Hepatocyte (in vitro differentiated cells): Measurements from ENCODE around the gene RIN3. TPM values are rescaled to one million over a fixed set of nuclear protein-coding genes. Genes with fewer than 3 reads are reported as not detected.

Source experiments
- DNase-seq: peaks from one replicate; pipeline ENCODE4 v3.0.0-alpha.2; 2016; ENCODE audit warnings: low spot score
- H2AFZ ChIP-seq: fragments of 200-600 bp; sonication (generic); 2 replicates; pipeline ENCODE4 v1.6.0; 2016; ENCODE audit warnings: antibody characterized with exemption, mild to moderate bottlenecking
- H3K27ac ChIP-seq: fragments of 200-600 bp; sonication (generic); 2 replicates; pipeline ENCODE4 v1.5.1; 2016; ENCODE audit warnings: mild to moderate bottlenecking
- H3K27me3 ChIP-seq: fragments of 200-600 bp; sonication (generic); 2 replicates; pipeline ENCODE4 v1.6.1; 2016
- H3K36me3 ChIP-seq: fragments of 200-600 bp; sonication (generic); replicated peaks from 2 replicates; pipeline ENCODE4 v1.5.1; 2016; ENCODE audit warnings: low read depth; ENCODE audit not compliant: insufficient read depth
- H3K4me1 ChIP-seq: fragments of 200-600 bp; sonication (generic); 2 replicates; pipeline ENCODE4 v1.5.1; 2016; ENCODE audit warnings: mild to moderate bottlenecking, moderate library complexity; ENCODE audit not compliant: insufficient read depth
- H3K4me2 ChIP-seq: fragments of 200-600 bp; sonication (generic); 2 replicates; pipeline ENCODE4 v1.6.0; 2016
- H3K4me3 ChIP-seq: fragments of 200-600 bp; sonication (generic); 2 replicates; pipeline ENCODE4 v1.5.1; 2016; ENCODE audit warnings: mild to moderate bottlenecking
- H3K79me2 ChIP-seq: fragments of 200-600 bp; sonication (generic); 2 replicates; pipeline ENCODE4 v1.6.0; 2017; ENCODE audit warnings: mild to moderate bottlenecking
- H3K9me2 ChIP-seq: fragments of 200-600 bp; sonication (generic); replicated peaks from 2 replicates; pipeline ENCODE4 v1.6.0; 2017; ENCODE audit warnings: mild to moderate bottlenecking; ENCODE audit not compliant: insufficient read depth
- H3K9me3 ChIP-seq: fragments of 200-600 bp; sonication (generic); 2 replicates; pipeline ENCODE4 v1.5.1; 2016; ENCODE audit warnings: low read depth, mild to moderate bottlenecking
- H4K20me1 ChIP-seq: fragments of 200-600 bp; sonication (generic); 2 replicates; pipeline ENCODE4 v1.6.0; 2016; ENCODE audit warnings: mild to moderate bottlenecking; ENCODE audit not compliant: insufficient read depth, poor library complexity, severe bottlenecking
- CTCF ChIP-seq: fragments of 200-600 bp; sonication (generic); IDR thresholded peaks from 2 replicates; pipeline ENCODE4 v1.5.1; 2016; ENCODE audit warnings: antibody characterized with exemption, mild to moderate bottlenecking; ENCODE audit not compliant: poor library complexity
- EZH2 ChIP-seq: fragments of 200-600 bp; sonication (generic); IDR thresholded peaks from 2 replicates; pipeline ENCODE4 v1.6.1; 2016; ENCODE audit warnings: antibody characterized with exemption, mild to moderate bottlenecking, borderline replicate concordance
- EZH2phosphoT487 ChIP-seq: fragments of 200-600 bp; sonication (generic); IDR thresholded peaks from one replicate; pipeline ENCODE4 v1.6.1; 2018; ENCODE audit warnings: antibody characterized with exemption, mild to moderate bottlenecking, low read depth, moderate library complexity; ENCODE audit not compliant: unreplicated experiment, severe bottlenecking
- WGBS: methylation state at CpG from one replicate; pipeline ENCODE4 v1.1.6; 2016; ENCODE audit warnings: low lambda C conversion rate; ENCODE audit errors: missing lambda C conversion rate; 5-methylcytosine and 5-hydroxymethylcytosine counted together
- polyA plus RNA-seq: library from polyadenylated mRNA; unstranded; fragments of >200 nt; fragmentation: Nextera tagmentation; extraction: Ambion mirVana; gene quantifications from 2 replicates; pipeline ENCODE4 v1.2.1, GENCODE V29; 2016
- total RNA-seq: library from RNA; depleted of rRNA; stranded (reverse); fragments of >200 nt; gene quantifications from 2 replicates; pipeline ENCODE4 v1.2.3, GENCODE V29; 2014

Gene RIN3
- total and polyA plus RNA-seq, 2 experiments from 2014 or later: 4.2 to 11.8 TPM

- Histone ChIP-seq H3K9me2 (no peaks in the 10 kb centered on the region), H4K20me1 (no peaks in the 10 kb centered on the region), H3K36me3 (no peaks in the 10 kb centered on the region), H3K79me2 (no peaks in the 10 kb centered on the region), H3K9me3 (no peaks in the 10 kb centered on the region), H3K4me1 (no peaks in the 10 kb centered on the region), H3K4me2 (no peak overlapping the region), H3K27ac (no peak overlapping the region), H3K27me3 (no peaks in the 10 kb centered on the region), H2AFZ (no peak overlapping the region), H3K4me3 (no peak overlapping the region)
- TF ChIP-seq EZH2: no peak
- TF ChIP-seq CTCF: no peak
- TF ChIP-seq EZH2phosphoT487: no peak
- DNase-seq: no peak
- 87% methylated on average over 4 of the region's 4 CpGs for WGBS
These were observed 19.1 kb upstream of the RIN3 start for GRCh38 chr14:92494512-92494911.

GRCh38 chr14:92495027-92495426 lies 18.6 kb upstream of the RIN3 start:
- 62% methylated on average over 6 of the region's 6 CpGs for WGBS
- Histone ChIP-seq H3K27ac (no peak overlapping the region), H3K4me3 (no peak overlapping the region), H3K36me3 (no peaks in the 10 kb centered on the region), H3K9me2 (no peaks in the 10 kb centered on the region), H3K9me3 (no peaks in the 10 kb centered on the region), H4K20me1 (no peaks in the 10 kb centered on the region), H3K4me2 (no peak overlapping the region), H3K4me1 (no peaks in the 10 kb centered on the region), H2AFZ (no peak overlapping the region), H3K27me3 (no peaks in the 10 kb centered on the region), H3K79me2 (no peaks in the 10 kb centered on the region)
- peak; percentile 54 for DNase-seq
- TF ChIP-seq EZH2phosphoT487 (no peak), CTCF (no peak), EZH2 (no peak)

GRCh38 chr14:92496191-92496857 lies 17.3 kb upstream of the RIN3 start:
- no peaks in the 10 kb centered on the region for H3K79me2 ChIP-seq
- no peak overlapping the region for H3K27ac ChIP-seq
- no peaks in the 10 kb centered on the region for H3K36me3 ChIP-seq
- H3K27me3 ChIP-seq: no peaks in the 10 kb centered on the region
- DNase-seq: no peak
- no peak overlapping the region for H3K4me2 ChIP-seq
- 95% methylated on average over 6 of the region's 6 CpGs for WGBS
- H2AFZ ChIP-seq: no peak overlapping the region
- H3K4me1 ChIP-seq: no peaks in the 10 kb centered on the region
- H3K9me2 ChIP-seq: no peaks in the 10 kb centered on the region
- TF ChIP-seq EZH2phosphoT487 (no peak), EZH2 (no peak), CTCF (no peak)
- no peaks in the 10 kb centered on the region for H3K9me3 ChIP-seq
- no peaks in the 10 kb centered on the region for H4K20me1 ChIP-seq
- no peak overlapping the region for H3K4me3 ChIP-seq
